WTC11 (cell line): ENCODE results near the gene CARD11. TPM values are rescaled to one million over a fixed set of nuclear protein-coding genes. Genes with fewer than 3 reads are reported as not detected.
A peak's percentile ranks its signal among the peaks of the same experiment; 100 is the strongest.

Source experiments
- ATAC-seq: fragments of 200-7000 bp; cut with Tn5 transposase; 2 replicates; pipeline ENCODE4 v1.10.0; 2021; ENCODE audit warnings: mild to moderate bottlenecking, moderate library complexity
- CTCF ChIA-PET: fragments of 300-600 bp; sonication (Branson Sonifier 250); formaldehyde crosslinking; loops from one replicate; lab custom pipeline; 2021; ENCODE audit warnings: antibody characterized with exemption; lab: Charles Lee
- POLR2A ChIA-PET: fragments of 350-600 bp; sonication (Branson Sonifier 250); formaldehyde crosslinking; loops from one replicate; lab custom pipeline; 2021; ENCODE audit warnings: antibody characterized with exemption; lab: Charles Lee
- DNase-seq: peaks from one replicate; pipeline ENCODE4 v3.0.0; 2021; ENCODE audit warnings: low spot score
- H3K27ac Mint-ChIP-seq: 2 replicates; pipeline ENCODE4 v1.8.0; 2021; ENCODE audit warnings: mixed read lengths
- H3K27me3 Mint-ChIP-seq: 2 replicates; pipeline ENCODE4 v1.8.0; 2021; ENCODE audit warnings: low read depth, mild to moderate bottlenecking, moderate library complexity, mixed read lengths
- H3K36me3 Mint-ChIP-seq: 2 replicates; pipeline ENCODE4 v1.8.0; 2021; ENCODE audit warnings: mixed read lengths
- H3K4me1 Mint-ChIP-seq: 2 replicates; pipeline ENCODE4 v1.8.0; 2022; ENCODE audit warnings: mixed read lengths
- H3K4me3 Mint-ChIP-seq: 2 replicates; pipeline ENCODE4 v1.8.0; 2021; ENCODE audit warnings: mild to moderate bottlenecking, moderate library complexity, mixed read lengths
- H3K9me3 Mint-ChIP-seq: 2 replicates; pipeline ENCODE4 v1.8.0; 2021; ENCODE audit warnings: mixed read lengths
- E2F1 ChIP-seq: sonication (generic); formaldehyde crosslinking; IDR thresholded peaks from 2 replicates; pipeline ENCODE4 v1.8.0; 2022; ENCODE audit warnings: mild to moderate bottlenecking, missing genetic modification reagents
- KAT7 ChIP-seq: sonication (generic); formaldehyde crosslinking; IDR thresholded peaks from 2 replicates; pipeline ENCODE4 v1.8.1; 2023; ENCODE audit warnings: missing genetic modification reagents, mild to moderate bottlenecking, borderline replicate concordance
- NFE2L1 ChIP-seq: sonication (generic); formaldehyde crosslinking; IDR thresholded peaks from 2 replicates; pipeline ENCODE4 v1.8.1; 2023; ENCODE audit warnings: missing genetic modification reagents
- NFYB ChIP-seq: sonication (generic); formaldehyde crosslinking; conservative IDR thresholded peaks from 2 replicates; pipeline ENCODE4 v1.8.0; 2022; ENCODE audit warnings: low read depth, missing genetic modification reagents
- RELA ChIP-seq: sonication (generic); formaldehyde crosslinking; IDR thresholded peaks from 2 replicates; pipeline ENCODE4 v1.8.1; 2022; ENCODE audit warnings: missing genetic modification reagents, mild to moderate bottlenecking, borderline replicate concordance
- USF2 ChIP-seq: sonication (generic); formaldehyde crosslinking; IDR thresholded peaks from 2 replicates; pipeline ENCODE4 v1.8.1; 2023; ENCODE audit warnings: mild to moderate bottlenecking, missing genetic modification reagents, moderate library complexity
- ZNF121 ChIP-seq: sonication (generic); formaldehyde crosslinking; IDR thresholded peaks from 2 replicates; pipeline ENCODE4 v1.8.0; 2023; ENCODE audit warnings: missing genetic modification reagents
- ZNF138 ChIP-seq: sonication (generic); formaldehyde crosslinking; conservative IDR thresholded peaks from 2 replicates; pipeline ENCODE4 v1.8.1; 2022; ENCODE audit warnings: mild to moderate bottlenecking, moderate library complexity, missing genetic modification reagents
- ZNF281 ChIP-seq: sonication (generic); formaldehyde crosslinking; IDR thresholded peaks from 2 replicates; pipeline ENCODE4 v1.8.0; 2023; ENCODE audit warnings: mild to moderate bottlenecking, missing genetic modification reagents
- total RNA-seq: library from RNA; stranded (reverse); gene quantifications from 3 replicates; pipeline ENCODE4 v1.2.3, GENCODE V29; 2021
- TF ChIP-seq, protein P1 (sequence below): sonication (generic); formaldehyde crosslinking; IDR thresholded peaks from 2 replicates; pipeline ENCODE4 v1.8.1; 2022; ENCODE audit warnings: missing genetic modification reagents, borderline replicate concordance
- TF ChIP-seq, protein P2 (sequence below): sonication (generic); formaldehyde crosslinking; IDR thresholded peaks from 2 replicates; pipeline ENCODE4 v1.8.1; 2023; ENCODE audit warnings: mild to moderate bottlenecking, missing genetic modification reagents
- TF ChIP-seq, protein P3 (sequence below): fragments of 200-600 bp; IDR thresholded peaks from 2 replicates; pipeline ENCODE4 v1.8.0; 2022; ENCODE audit warnings: antibody characterized with exemption
- TF ChIP-seq, protein P4 (sequence below): sonication (generic); formaldehyde crosslinking; IDR thresholded peaks from 2 replicates; pipeline ENCODE4 v1.8.0; 2022; ENCODE audit warnings: mild to moderate bottlenecking, missing genetic modification reagents
- TF ChIP-seq, protein P5 (sequence below): sonication (generic); formaldehyde crosslinking; IDR thresholded peaks from 2 replicates; pipeline ENCODE4 v1.8.1; 2022; ENCODE audit warnings: low read depth, missing genetic modification reagents, borderline replicate concordance
- TF ChIP-seq, protein P6 (sequence below): sonication (generic); formaldehyde crosslinking; IDR thresholded peaks from 2 replicates; pipeline ENCODE4 v1.8.0; 2022; ENCODE audit warnings: mild to moderate bottlenecking, missing genetic modification reagents

Gene CARD11
- total RNA-seq, 1 experiment from 2014 or later = 40.8 TPM

GRCh38 chr7:2915023-2915422, 128.6 kb downstream of the CARD11 start:
- H3K4me3 Mint-ChIP-seq = no peak overlapping the region
- H3K27ac Mint-ChIP-seq = no peak overlapping the region
- no peak for ATAC-seq
- H3K36me3 Mint-ChIP-seq = peaks cover 10% of the 10 kb centered on the region
- no peaks in the 10 kb centered on the region for H3K27me3 Mint-ChIP-seq
- ChIA-PET POLR2A (interaction anchor here (0.5 to 0.6 kb wide), 2 partner anchors 15 to 380 kb away, joined by 3 to 5 read pairs; no protein-coding TSS in a partner anchor), CTCF (no interaction called here)
- H3K9me3 Mint-ChIP-seq = peaks cover 5% of the 10 kb centered on the region
- no peaks in the 10 kb centered on the region for H3K4me1 Mint-ChIP-seq
- DNase-seq = no peak
- TF ChIP-seq USF2 (no peak), ZNF121 (CRISPR knock-in tag) (peak; percentile 57), NFE2L1 (CRISPR knock-in tag) (no peak), E2F1 (no peak)
- TF ChIP-seq, protein P1, sequence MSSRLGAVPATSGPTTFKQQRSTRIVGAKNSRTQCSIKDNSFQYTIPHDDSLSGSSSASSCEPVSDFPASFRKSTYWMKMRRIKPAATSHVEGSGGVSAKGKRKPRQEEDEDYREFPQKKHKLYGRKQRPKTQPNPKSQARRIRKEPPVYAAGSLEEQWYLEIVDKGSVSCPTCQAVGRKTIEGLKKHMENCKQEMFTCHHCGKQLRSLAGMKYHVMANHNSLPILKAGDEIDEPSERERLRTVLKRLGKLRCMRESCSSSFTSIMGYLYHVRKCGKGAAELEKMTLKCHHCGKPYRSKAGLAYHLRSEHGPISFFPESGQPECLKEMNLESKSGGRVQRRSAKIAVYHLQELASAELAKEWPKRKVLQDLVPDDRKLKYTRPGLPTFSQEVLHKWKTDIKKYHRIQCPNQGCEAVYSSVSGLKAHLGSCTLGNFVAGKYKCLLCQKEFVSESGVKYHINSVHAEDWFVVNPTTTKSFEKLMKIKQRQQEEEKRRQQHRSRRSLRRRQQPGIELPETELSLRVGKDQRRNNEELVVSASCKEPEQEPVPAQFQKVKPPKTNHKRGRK (CRISPR knock-in tag) = no peak
- TF ChIP-seq, protein P2, sequence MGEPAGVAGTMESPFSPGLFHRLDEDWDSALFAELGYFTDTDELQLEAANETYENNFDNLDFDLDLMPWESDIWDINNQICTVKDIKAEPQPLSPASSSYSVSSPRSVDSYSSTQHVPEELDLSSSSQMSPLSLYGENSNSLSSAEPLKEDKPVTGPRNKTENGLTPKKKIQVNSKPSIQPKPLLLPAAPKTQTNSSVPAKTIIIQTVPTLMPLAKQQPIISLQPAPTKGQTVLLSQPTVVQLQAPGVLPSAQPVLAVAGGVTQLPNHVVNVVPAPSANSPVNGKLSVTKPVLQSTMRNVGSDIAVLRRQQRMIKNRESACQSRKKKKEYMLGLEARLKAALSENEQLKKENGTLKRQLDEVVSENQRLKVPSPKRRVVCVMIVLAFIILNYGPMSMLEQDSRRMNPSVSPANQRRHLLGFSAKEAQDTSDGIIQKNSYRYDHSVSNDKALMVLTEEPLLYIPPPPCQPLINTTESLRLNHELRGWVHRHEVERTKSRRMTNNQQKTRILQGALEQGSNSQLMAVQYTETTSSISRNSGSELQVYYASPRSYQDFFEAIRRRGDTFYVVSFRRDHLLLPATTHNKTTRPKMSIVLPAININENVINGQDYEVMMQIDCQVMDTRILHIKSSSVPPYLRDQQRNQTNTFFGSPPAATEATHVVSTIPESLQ (CRISPR knock-in tag) = no peak

DNA sequence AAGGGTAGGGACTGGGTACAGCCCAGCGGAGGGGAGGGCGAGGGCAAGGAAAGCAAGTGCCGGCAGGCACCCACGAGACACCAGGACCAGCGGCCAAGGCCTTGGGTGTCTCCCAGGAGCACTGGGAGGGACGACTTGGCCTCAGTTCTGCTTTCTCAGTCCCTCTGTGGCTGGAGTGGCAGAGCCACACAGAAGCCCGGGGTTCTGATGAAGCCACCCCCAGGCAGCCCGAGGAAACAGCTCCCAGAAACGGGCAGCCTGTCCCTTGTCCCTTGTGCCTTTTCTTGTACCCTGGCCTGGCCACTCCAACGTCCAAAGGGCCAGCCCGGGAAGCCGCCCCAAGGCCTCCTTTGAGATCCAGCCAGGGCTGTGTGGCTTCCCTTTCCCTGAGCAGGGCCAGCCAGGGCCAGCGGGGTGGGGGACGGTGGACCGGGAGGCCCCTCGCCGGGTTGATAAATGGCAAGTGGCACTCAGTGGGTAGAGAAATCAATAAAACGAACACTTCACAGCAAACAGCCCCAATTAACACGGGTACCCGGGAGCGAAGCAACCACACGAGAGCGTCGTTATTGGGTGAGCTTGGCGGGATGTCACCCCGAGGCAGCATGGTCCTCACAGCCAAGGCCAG, 129.8 kb downstream of the CARD11 start:
- Mint-ChIP-seq H3K4me1 (no peaks in the 10 kb centered on the region), H3K9me3 (no peaks in the 10 kb centered on the region), H3K27me3 (no peaks in the 10 kb centered on the region), H3K4me3 (no peak overlapping the region), H3K27ac (no peak overlapping the region), H3K36me3 (peaks cover 2% of the 10 kb centered on the region; the same call in 1 of the 2 replicates)
- POLR2A ChIA-PET = no interaction called here
- ATAC-seq (no peak), DNase-seq (no peak)
- TF ChIP-seq, protein P3, sequence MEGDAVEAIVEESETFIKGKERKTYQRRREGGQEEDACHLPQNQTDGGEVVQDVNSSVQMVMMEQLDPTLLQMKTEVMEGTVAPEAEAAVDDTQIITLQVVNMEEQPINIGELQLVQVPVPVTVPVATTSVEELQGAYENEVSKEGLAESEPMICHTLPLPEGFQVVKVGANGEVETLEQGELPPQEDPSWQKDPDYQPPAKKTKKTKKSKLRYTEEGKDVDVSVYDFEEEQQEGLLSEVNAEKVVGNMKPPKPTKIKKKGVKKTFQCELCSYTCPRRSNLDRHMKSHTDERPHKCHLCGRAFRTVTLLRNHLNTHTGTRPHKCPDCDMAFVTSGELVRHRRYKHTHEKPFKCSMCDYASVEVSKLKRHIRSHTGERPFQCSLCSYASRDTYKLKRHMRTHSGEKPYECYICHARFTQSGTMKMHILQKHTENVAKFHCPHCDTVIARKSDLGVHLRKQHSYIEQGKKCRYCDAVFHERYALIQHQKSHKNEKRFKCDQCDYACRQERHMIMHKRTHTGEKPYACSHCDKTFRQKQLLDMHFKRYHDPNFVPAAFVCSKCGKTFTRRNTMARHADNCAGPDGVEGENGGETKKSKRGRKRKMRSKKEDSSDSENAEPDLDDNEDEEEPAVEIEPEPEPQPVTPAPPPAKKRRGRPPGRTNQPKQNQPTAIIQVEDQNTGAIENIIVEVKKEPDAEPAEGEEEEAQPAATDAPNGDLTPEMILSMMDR = no peak
- CTCF ChIA-PET = no interaction called here

- no peak overlapping the region for H3K27ac Mint-ChIP-seq
- POLR2A ChIA-PET = no interaction called here
- no peaks in the 10 kb centered on the region for H3K36me3 Mint-ChIP-seq
- DNase-seq (no peak), ATAC-seq (no peak)
- H3K9me3 Mint-ChIP-seq = no peaks in the 10 kb centered on the region
- CTCF ChIA-PET = no interaction called here
- H3K4me3 Mint-ChIP-seq = no peak overlapping the region
- no peaks in the 10 kb centered on the region for H3K4me1 Mint-ChIP-seq
- no peaks in the 10 kb centered on the region for H3K27me3 Mint-ChIP-seq
- TF ChIP-seq, protein P4, sequence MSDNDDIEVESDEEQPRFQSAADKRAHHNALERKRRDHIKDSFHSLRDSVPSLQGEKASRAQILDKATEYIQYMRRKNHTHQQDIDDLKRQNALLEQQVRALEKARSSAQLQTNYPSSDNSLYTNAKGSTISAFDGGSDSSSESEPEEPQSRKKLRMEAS (CRISPR knock-in tag) = no peak
- TF ChIP-seq ZNF138 (CRISPR knock-in tag) = no peak
- TF ChIP-seq, protein P5, sequence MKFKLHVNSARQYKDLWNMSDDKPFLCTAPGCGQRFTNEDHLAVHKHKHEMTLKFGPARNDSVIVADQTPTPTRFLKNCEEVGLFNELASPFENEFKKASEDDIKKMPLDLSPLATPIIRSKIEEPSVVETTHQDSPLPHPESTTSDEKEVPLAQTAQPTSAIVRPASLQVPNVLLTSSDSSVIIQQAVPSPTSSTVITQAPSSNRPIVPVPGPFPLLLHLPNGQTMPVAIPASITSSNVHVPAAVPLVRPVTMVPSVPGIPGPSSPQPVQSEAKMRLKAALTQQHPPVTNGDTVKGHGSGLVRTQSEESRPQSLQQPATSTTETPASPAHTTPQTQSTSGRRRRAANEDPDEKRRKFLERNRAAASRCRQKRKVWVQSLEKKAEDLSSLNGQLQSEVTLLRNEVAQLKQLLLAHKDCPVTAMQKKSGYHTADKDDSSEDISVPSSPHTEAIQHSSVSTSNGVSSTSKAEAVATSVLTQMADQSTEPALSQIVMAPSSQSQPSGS = no peak
- no peak for TF ChIP-seq KAT7 (CRISPR knock-in tag)
- no peak for TF ChIP-seq ZNF281
- TF ChIP-seq, protein P6, sequence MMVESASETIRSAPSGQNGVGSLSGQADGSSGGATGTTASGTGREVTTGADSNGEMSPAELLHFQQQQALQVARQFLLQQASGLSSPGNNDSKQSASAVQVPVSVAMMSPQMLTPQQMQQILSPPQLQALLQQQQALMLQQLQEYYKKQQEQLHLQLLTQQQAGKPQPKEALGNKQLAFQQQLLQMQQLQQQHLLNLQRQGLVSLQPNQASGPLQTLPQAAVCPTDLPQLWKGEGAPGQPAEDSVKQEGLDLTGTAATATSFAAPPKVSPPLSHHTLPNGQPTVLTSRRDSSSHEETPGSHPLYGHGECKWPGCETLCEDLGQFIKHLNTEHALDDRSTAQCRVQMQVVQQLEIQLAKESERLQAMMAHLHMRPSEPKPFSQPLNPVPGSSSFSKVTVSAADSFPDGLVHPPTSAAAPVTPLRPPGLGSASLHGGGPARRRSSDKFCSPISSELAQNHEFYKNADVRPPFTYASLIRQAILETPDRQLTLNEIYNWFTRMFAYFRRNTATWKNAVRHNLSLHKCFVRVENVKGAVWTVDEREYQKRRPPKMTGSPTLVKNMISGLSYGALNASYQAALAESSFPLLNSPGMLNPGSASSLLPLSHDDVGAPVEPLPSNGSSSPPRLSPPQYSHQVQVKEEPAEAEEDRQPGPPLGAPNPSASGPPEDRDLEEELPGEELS (CRISPR knock-in tag) = no peak
- no peak for TF ChIP-seq NFYB (CRISPR knock-in tag)
- no peak for TF ChIP-seq RELA (CRISPR knock-in tag)
These were observed 130.8 kb downstream of the CARD11 start for GRCh38 chr7:2912684-2913439.
